ENCODE data around the gene BUB1B. TPM values are rescaled to one million over a fixed set of nuclear protein-coding genes. Genes with fewer than 3 reads are reported as not detected.
"Not testable (repeated sequence)": the region's sequence is repeated elsewhere in the genome, so short reads cannot be mapped to it uniquely, and the experiment has no call there.

The BUB1B gene
- total RNA-seq, 1 experiment from 2014 or later, result 73.0 TPM

GRCh38 chr15:40133544-40133943 lies 27.3 kb upstream of the BUB1B start:
- no peaks in the 10 kb centered on the region; the same call in 1 of the 2 replicates for H3K27me3 ChIP-seq (ENCODE audit: low read length)
- H3K79me2 ChIP-seq (ENCODE audit: low read length), result no peaks in the 10 kb centered on the region
- POLR2A ChIA-PET (ENCODE audit: unreplicated experiment), result no interaction called here
- no peak for DNase-seq
- no peaks in the 10 kb centered on the region for H3K4me1 ChIP-seq (ENCODE audit: insufficient read depth, low read length)
- CTCF ChIA-PET, result no interaction called here
- no peak overlapping the region for H3K4me3 ChIP-seq (ENCODE audit: low read length)
- H3K9ac ChIP-seq (ENCODE audit: low read length), result no peak overlapping the region
- no peaks in the 10 kb centered on the region for H4K20me1 ChIP-seq (ENCODE audit: low read length)
- no peak overlapping the region for H2AFZ ChIP-seq (ENCODE audit: low read length)
- no peaks in the 10 kb centered on the region for H3K9me3 ChIP-seq (ENCODE audit: low read length)
- ATAC-seq, result no peak
- no peak for TF ChIP-seq EZH2 (IDR thresholded peaks at IDR 0.05; ENCODE audit: low read length, unreplicated experiment)
- TF ChIP-seq CTCF (conservative IDR thresholded peaks at IDR 0.05; ENCODE audit: low read depth, low read length), result no peak
- TF ChIP-seq EZH2phosphoT487 (IDR thresholded peaks at IDR 0.05; ENCODE audit: borderline replicate concordance, low read length), result no peak
- H3K4me2 ChIP-seq (ENCODE audit: low read length), result no peak overlapping the region
- no TSS peak for BruUV-seq (replicated peaks)
- no peaks in the 10 kb centered on the region for H3F3A ChIP-seq (ENCODE audit: low read length, unreplicated experiment)
- no peaks in the 10 kb centered on the region for H3K36me3 ChIP-seq (ENCODE audit: low read depth, low read length)
- no peaks in the 10 kb centered on the region for H3K9me2 ChIP-seq (replicated peaks; ENCODE audit: low read length)
- no peak overlapping the region for H3K27ac ChIP-seq (ENCODE audit: low read length)
- intact Hi-C loops (cut with micrococcal nuclease), result no loop called here

GRCh38 chr15:40134885-40135284 lies 26.0 kb upstream of the BUB1B start:
- Histone ChIP-seq H3K27me3 (ENCODE audit: low read length) (no peaks in the 10 kb centered on the region; the same call in 1 of the 2 replicates), H4K20me1 (ENCODE audit: low read length) (no peaks in the 10 kb centered on the region), H3K36me3 (ENCODE audit: low read depth, low read length) (no peaks in the 10 kb centered on the region), H3K4me1 (ENCODE audit: insufficient read depth, low read length) (no peaks in the 10 kb centered on the region), H2AFZ (ENCODE audit: low read length) (no peak overlapping the region), H3K9me2 (replicated peaks; ENCODE audit: low read length) (no peaks in the 10 kb centered on the region), H3K4me2 (ENCODE audit: low read length) (no peak overlapping the region), H3K27ac (ENCODE audit: low read length) (no peak overlapping the region), H3K9me3 (ENCODE audit: low read length) (no peaks in the 10 kb centered on the region), H3F3A (ENCODE audit: low read length, unreplicated experiment) (no peaks in the 10 kb centered on the region), H3K79me2 (ENCODE audit: low read length) (no peaks in the 10 kb centered on the region), H3K4me3 (ENCODE audit: low read length) (no peak overlapping the region), H3K9ac (ENCODE audit: low read length) (no peak overlapping the region)
- CTCF ChIA-PET, result no interaction called here
- intact Hi-C loops (cut with micrococcal nuclease), result no loop called here
- POLR2A ChIA-PET (ENCODE audit: unreplicated experiment), result no interaction called here
- DNase-seq, result no peak
- BruUV-seq (replicated peaks), result no TSS peak
- TF ChIP-seq EZH2phosphoT487 (IDR thresholded peaks at IDR 0.05; ENCODE audit: borderline replicate concordance, low read length) (no peak), EZH2 (IDR thresholded peaks at IDR 0.05; ENCODE audit: low read length, unreplicated experiment) (no peak), CTCF (conservative IDR thresholded peaks at IDR 0.05; ENCODE audit: low read depth, low read length) (no peak)
- no peak for ATAC-seq

- ATAC-seq, result not testable (repeated sequence)
Observed at GRCh38 chr15:40135846-40136450, 24.9 kb upstream of the BUB1B start.

More at GRCh38 chr15:40135846-40136450, 24.9 kb upstream of the BUB1B start:
- H4K20me1 ChIP-seq (ENCODE audit: low read length); H3K9me2 ChIP-seq (replicated peaks; ENCODE audit: low read length); H3K4me1 ChIP-seq (ENCODE audit: insufficient read depth, low read length); H3K79me2 ChIP-seq (ENCODE audit: low read length); POLR2A ChIA-PET (ENCODE audit: unreplicated experiment); H3K27me3 ChIP-seq (ENCODE audit: low read length); H3K4me3 ChIP-seq (ENCODE audit: low read length); CTCF ChIA-PET; H3K9me3 ChIP-seq (ENCODE audit: low read length); H3K4me2 ChIP-seq (ENCODE audit: low read length); H2AFZ ChIP-seq (ENCODE audit: low read length); H3K36me3 ChIP-seq (ENCODE audit: low read depth, low read length); BruUV-seq (replicated peaks); intact Hi-C loops (cut with micrococcal nuclease); H3K27ac ChIP-seq (ENCODE audit: low read length); H3F3A ChIP-seq (ENCODE audit: low read length, unreplicated experiment); DNase-seq; H3K9ac ChIP-seq (ENCODE audit: low read length): not testable (repeated sequence)

Measured in PC-3 (cell line).